Kidney (tissue), 14 donors: ENCODE results near the gene KY. TPM values are rescaled to one million over a fixed set of nuclear protein-coding genes. Genes with fewer than 3 reads are reported as not detected.

Experiments used
- DNase-seq, 5 donors: peaks; one replicate each; pipeline ENCODE4 v3.0.0-alpha.2; 2013 to 2020
- FAIRE-seq: peaks from 2 replicates; lab custom pipeline; 2012; peaks lifted over from hg19 to GRCh38; lab: Jason Lieb, UNC
- H3K27ac ChIP-seq, 2 donors: one replicate each; pipeline ENCODE4 v1.7.0; 2013; ENCODE audit warnings: low read depth in 2 of 2, low read length in 2 of 2, inconsistent platforms in 1 of 2
- H3K27me3 ChIP-seq: one replicate; pipeline ENCODE4 v1.7.1; 2013; ENCODE audit warnings: low read length, inconsistent platforms; ENCODE audit not compliant: control insufficient read depth, insufficient read depth
- H3K36me3 ChIP-seq, 3 donors: one replicate each; pipeline versions ENCODE4 v1.7.0 to v1.7.1; 2013; ENCODE audit warnings: low read length in 3 of 3, control low read depth in 1 of 3, inconsistent platforms in 1 of 3; ENCODE audit not compliant: insufficient read depth in 3 of 3, control insufficient read depth in 2 of 3
- H3K4me1 ChIP-seq, 3 donors: one replicate each; pipeline versions ENCODE4 v1.7.0 to v1.7.1; 2013; ENCODE audit warnings: low read length in 3 of 3, inconsistent platforms in 1 of 3, low read depth in 1 of 3; ENCODE audit not compliant: control insufficient read depth in 2 of 3, insufficient read depth in 2 of 3
- H3K4me3 ChIP-seq, 3 donors: one replicate each; pipeline versions ENCODE4 v1.7.0 to v1.8.1; 2013; ENCODE audit warnings: low read length in 3 of 3, control low read depth in 1 of 3, inconsistent platforms in 1 of 3
- H3K9ac ChIP-seq, 3 donors: one replicate each; pipeline versions ENCODE4 v1.7.0 to v1.7.1; 2013; ENCODE audit warnings: low read length in 3 of 3, control low read depth in 1 of 3, inconsistent platforms in 1 of 3
- H3K9me3 ChIP-seq, 3 donors: one replicate each; pipeline versions ENCODE4 v1.7.0 to v1.7.1; 2013; ENCODE audit warnings: low read length in 3 of 3, control low read depth in 1 of 3, inconsistent platforms in 1 of 3; ENCODE audit not compliant: control insufficient read depth in 2 of 3, insufficient read depth in 1 of 3
- intact Hi-C: fragments of 100-400 bp; cut with DNase I; formaldehyde crosslinking; loops from one replicate; pipeline ENCODE4 v1.11.1; 2022
- polyA plus RNA-seq: library from polyadenylated mRNA; stranded (reverse); fragments of 350-450 nt; fragmentation: Illumina TruSeq; extraction: RNeasy Lipid Tissue Mini Kit (QIAGEN cat#74804); gene quantifications from one replicate; pipeline ENCODE4 v1.2.3, GENCODE V29; 2014; ENCODE audit warnings: low read depth, low replicate concordance; ENCODE audit not compliant: insufficient read depth
- total RNA-seq: library from RNA; stranded (reverse); fragmentation: NEBNext Ultra II Directional; extraction: Animal tissue kit (Norgen Biotek cat#: 25700); gene quantifications from one replicate; pipeline ENCODE4 v1.2.1, GENCODE V29; 2021
- TF ChIP-seq, protein P1 (sequence below): IDR thresholded peaks from 3 replicates; pipeline ENCODE4 v1.5.1; 2012; ENCODE audit warnings: mild to moderate bottlenecking, moderate library complexity, borderline replicate concordance; ENCODE audit not compliant: insufficient read depth; ENCODE audit errors: extremely low read depth
- donor health status: control.
- donor health status: control.
- donor health status: control.
- donor health status: control.
- donor health status: control.
- donor health status: DM: yes; HTN: yes; CAD: no.
- donor health status: Normal renal cell carcinoma (clear cell type).

KY gene
- total and polyA plus RNA-seq, 2 donors from 2014 or later, result 0.50 to 0.69 TPM

DNA sequence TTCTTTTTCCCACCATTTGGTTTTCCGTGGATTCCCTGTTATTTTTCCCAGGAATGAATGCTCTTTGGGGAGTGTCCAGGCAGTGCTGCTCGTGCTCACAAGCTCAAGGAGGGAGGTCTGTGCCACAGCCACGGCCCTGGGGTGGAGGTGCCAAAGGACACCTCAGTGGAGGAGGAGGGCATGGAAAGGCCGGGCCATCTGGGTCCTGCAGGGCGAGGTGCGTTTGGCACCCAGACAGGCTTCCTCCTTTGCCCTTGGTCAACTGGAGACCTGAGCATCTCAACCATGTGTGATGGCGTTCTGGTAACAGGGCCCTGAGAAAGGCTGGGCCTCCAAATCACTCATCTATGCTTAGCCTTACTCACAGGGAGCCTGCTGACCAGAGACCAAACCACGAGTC, 25.4 kb downstream of the KY start:
- Histone ChIP-seq H3K36me3 (no peaks in the 10 kb centered on the region), H3K27ac (no peak overlapping the region), H3K4me3 (no peak overlapping the region), H3K9ac (no peak overlapping the region), H3K9me3 (peaks cover 0 to 2% (median 0%) of the 10 kb centered on the region in 3 donors), H3K27me3 (no peaks in the 10 kb centered on the region), H3K4me1 (no peaks in the 10 kb centered on the region)
- DNase-seq (no peak), FAIRE-seq (no peak)
- TF ChIP-seq, protein P1, sequence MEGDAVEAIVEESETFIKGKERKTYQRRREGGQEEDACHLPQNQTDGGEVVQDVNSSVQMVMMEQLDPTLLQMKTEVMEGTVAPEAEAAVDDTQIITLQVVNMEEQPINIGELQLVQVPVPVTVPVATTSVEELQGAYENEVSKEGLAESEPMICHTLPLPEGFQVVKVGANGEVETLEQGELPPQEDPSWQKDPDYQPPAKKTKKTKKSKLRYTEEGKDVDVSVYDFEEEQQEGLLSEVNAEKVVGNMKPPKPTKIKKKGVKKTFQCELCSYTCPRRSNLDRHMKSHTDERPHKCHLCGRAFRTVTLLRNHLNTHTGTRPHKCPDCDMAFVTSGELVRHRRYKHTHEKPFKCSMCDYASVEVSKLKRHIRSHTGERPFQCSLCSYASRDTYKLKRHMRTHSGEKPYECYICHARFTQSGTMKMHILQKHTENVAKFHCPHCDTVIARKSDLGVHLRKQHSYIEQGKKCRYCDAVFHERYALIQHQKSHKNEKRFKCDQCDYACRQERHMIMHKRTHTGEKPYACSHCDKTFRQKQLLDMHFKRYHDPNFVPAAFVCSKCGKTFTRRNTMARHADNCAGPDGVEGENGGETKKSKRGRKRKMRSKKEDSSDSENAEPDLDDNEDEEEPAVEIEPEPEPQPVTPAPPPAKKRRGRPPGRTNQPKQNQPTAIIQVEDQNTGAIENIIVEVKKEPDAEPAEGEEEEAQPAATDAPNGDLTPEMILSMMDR, result no peak
- intact Hi-C loops, result no loop called here

- Histone ChIP-seq H3K4me1 (no peaks in the 10 kb centered on the region), H3K9me3 (no peaks in the 10 kb centered on the region), H3K9ac (no peak overlapping the region), H3K27ac (no peak overlapping the region), H3K27me3 (no peaks in the 10 kb centered on the region), H3K4me3 (no peak overlapping the region), H3K36me3 (no peaks in the 10 kb centered on the region)
- no peak for DNase-seq
- intact Hi-C loops, result no loop called here
- FAIRE-seq, result no peak
- TF ChIP-seq, protein P1, result no peak
Measured at GRCh38 chr3:134624537-134625287, 26.1 kb downstream of the KY start.

DNA sequence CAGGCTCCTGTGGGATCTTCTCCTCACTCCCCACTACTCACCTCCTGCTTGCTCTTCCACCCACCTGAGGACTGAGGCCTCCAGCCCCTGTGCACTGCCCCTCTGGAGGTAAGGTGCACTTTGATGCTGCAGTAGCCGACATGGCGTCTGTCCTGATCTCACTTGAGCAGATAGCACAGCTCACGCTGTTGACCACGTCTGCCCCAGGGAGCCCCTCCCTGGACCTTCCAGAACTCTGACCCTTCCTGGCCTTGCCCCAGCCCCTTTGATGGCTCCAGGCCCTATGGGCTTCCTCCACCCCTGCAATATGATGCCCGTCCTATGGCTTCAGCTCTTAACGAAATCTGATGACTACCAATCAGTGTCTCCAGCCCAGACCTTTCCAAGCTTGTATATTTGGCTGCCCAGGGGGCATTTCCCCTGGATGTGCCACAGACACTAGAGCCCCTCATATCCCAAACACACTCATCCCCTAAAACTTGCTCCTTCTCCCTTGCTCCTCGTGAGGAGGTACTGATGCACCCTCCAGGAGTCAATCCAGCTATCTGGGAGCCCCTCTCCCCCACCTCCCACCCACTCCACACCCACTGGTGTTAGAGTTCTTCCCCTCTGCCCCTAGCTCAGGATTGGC, 27.1 kb downstream of the KY start:
- Histone ChIP-seq H3K4me3 (no peak overlapping the region), H3K27ac (no peak overlapping the region), H3K36me3 (peaks cover 0 to 3% (median 0%) of the 10 kb centered on the region in 3 donors), H3K4me1 (no peaks in the 10 kb centered on the region), H3K9me3 (no peaks in the 10 kb centered on the region), H3K27me3 (no peaks in the 10 kb centered on the region), H3K9ac (no peak overlapping the region)
- TF ChIP-seq, protein P1, result no peak
- intact Hi-C loops, result no loop called here
- DNase-seq (no peak), FAIRE-seq (no peak)
